Effector memory CD4-positive, alpha-beta T cell (primary cell): ENCODE measurements around the gene C8B.

Source experiments
- DNase-seq, 3 donors: peaks; one replicate each; pipeline ENCODE4 v3.0.0-alpha.2; 2020
- H3K27ac ChIP-seq: 2 replicates; pipeline ENCODE4 v1.7.0; 2013; ENCODE audit warnings: mild to moderate bottlenecking, low read length, moderate library complexity; ENCODE audit not compliant: insufficient read depth, poor library complexity, severe bottlenecking
- H3K27me3 ChIP-seq: replicated peaks from 2 replicates; pipeline ENCODE4 v1.7.0; 2013; ENCODE audit warnings: mild to moderate bottlenecking, low read length; ENCODE audit not compliant: insufficient read depth, control insufficient read depth, poor library complexity, severe bottlenecking
- H3K36me3 ChIP-seq: 2 replicates; pipeline ENCODE4 v1.7.0; 2013; ENCODE audit warnings: mild to moderate bottlenecking, low read length, moderate library complexity; ENCODE audit not compliant: control insufficient read depth, insufficient read depth
- H3K4me1 ChIP-seq: 2 replicates; pipeline ENCODE4 v1.7.0; 2013; ENCODE audit warnings: low read length, mild to moderate bottlenecking; ENCODE audit not compliant: control insufficient read depth, insufficient read depth, poor library complexity, severe bottlenecking
- H3K4me3 ChIP-seq: 2 replicates; pipeline ENCODE4 v1.7.0; 2013; ENCODE audit warnings: low read length, low read depth, mild to moderate bottlenecking; ENCODE audit not compliant: insufficient read depth, poor library complexity, severe bottlenecking
- H3K9me3 ChIP-seq: 2 replicates; pipeline ENCODE4 v1.7.0; 2013; ENCODE audit warnings: mild to moderate bottlenecking, low read length, moderate library complexity; ENCODE audit not compliant: control insufficient read depth

The C8B gene

DNA sequence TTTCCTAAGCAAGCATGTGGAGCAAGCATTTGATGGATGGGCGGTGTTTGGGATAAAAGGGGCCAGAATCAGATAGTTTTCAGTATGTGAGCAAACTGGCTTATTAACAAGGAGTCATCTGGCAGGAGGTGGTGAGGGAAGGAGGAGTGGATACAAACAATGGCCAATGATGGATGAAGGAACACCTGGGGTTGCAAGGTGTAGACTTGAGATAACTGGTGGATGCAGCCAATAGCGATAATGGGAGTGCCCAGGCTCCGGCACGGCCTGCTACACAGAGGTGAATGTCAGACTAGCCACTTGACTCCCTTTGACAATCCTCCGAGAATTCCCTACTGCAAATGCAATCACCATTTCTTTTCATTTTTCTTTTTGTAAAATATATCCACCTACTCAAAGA is 41.7 kb downstream of the C8B start:
- Histone ChIP-seq H3K9me3 (no peaks in the 10 kb centered on the region), H3K27ac (no peak overlapping the region), H3K4me3 (no peak overlapping the region), H3K4me1 (no peaks in the 10 kb centered on the region), H3K27me3 (no peaks in the 10 kb centered on the region), H3K36me3 (no peaks in the 10 kb centered on the region)
- no peak for DNase-seq

DNA sequence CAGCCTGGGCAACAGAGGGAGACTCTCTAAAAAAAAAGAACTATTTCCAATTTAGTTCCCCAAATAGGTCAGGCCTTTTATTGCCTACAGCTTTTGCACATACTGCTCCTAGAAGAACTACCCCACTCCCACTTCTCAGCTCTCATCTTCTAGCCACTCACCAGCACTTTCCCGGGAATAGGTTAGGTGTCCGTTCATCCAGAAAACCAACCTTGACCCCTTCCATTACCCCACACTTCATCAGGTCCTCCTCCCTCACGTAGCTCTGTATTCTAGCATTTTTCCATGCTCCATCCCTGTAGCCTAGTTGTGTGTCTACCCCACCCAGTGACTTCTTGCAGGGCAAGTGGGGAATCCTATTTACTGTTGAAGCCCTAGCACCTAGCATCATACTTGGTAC is 42.6 kb downstream of the C8B start:
- no peak overlapping the region for H3K27ac ChIP-seq
- no peak for DNase-seq
- no peak overlapping the region for H3K4me3 ChIP-seq
- H3K4me1 ChIP-seq = no peaks in the 10 kb centered on the region
- H3K36me3 ChIP-seq = no peaks in the 10 kb centered on the region
- no peaks in the 10 kb centered on the region for H3K27me3 ChIP-seq
- no peaks in the 10 kb centered on the region for H3K9me3 ChIP-seq

DNA sequence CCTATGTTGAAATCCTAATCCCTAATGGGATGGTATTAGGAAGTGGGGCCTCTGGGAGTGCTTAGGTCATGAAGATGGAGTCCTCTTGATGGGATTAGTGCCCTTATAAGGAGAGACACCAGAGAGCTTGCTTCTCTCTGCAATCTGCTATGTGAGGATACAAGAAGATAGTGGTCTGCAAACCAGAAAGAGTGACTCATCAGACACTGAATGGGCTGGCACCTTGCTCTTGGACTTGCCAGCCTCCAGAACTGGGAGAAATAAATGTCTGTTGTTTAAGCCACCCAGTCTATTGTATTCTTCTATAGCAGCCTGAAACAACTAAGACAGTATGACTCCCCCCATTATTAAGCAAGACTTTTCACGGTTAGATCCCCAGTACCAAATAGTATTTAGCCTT is 43.3 kb downstream of the C8B start:
- no peaks in the 10 kb centered on the region for H3K36me3 ChIP-seq
- H3K27me3 ChIP-seq = no peaks in the 10 kb centered on the region
- DNase-seq = no peak
- H3K4me3 ChIP-seq = no peak overlapping the region
- no peak overlapping the region for H3K27ac ChIP-seq
- no peaks in the 10 kb centered on the region for H3K4me1 ChIP-seq
- no peaks in the 10 kb centered on the region for H3K9me3 ChIP-seq

DNA sequence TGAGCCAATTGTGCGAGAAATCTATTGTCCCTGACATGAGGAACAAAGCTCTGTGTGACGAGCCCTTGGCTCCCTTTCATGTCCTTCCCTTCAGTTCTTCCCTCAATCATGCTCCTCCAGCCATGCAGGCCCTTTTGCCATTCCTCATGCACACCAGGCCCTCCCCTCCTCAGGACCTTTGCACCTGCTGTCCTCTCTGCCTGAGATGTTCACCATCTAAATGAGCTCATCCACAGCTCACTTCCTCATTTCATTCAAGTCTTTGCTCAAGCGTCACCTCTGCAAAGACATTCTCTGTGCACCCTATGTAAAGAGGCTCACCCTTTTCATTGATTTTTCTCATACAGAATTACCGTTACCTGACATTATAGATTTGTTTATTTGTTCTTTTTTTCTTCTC is 43.7 kb downstream of the C8B start:
- DNase-seq = no peak
- Histone ChIP-seq H3K4me3 (no peak overlapping the region), H3K4me1 (no peaks in the 10 kb centered on the region), H3K36me3 (no peaks in the 10 kb centered on the region), H3K27ac (no peak overlapping the region), H3K9me3 (no peaks in the 10 kb centered on the region), H3K27me3 (no peaks in the 10 kb centered on the region)

- Histone ChIP-seq H3K4me3 (no peak overlapping the region), H3K9me3 (no peaks in the 10 kb centered on the region), H3K27me3 (no peaks in the 10 kb centered on the region), H3K27ac (no peak overlapping the region), H3K36me3 (no peaks in the 10 kb centered on the region), H3K4me1 (no peaks in the 10 kb centered on the region)
- DNase-seq = no peak
Observed at GRCh38 chr1:56921479-56921878, 44.3 kb downstream of the C8B start.

DNA sequence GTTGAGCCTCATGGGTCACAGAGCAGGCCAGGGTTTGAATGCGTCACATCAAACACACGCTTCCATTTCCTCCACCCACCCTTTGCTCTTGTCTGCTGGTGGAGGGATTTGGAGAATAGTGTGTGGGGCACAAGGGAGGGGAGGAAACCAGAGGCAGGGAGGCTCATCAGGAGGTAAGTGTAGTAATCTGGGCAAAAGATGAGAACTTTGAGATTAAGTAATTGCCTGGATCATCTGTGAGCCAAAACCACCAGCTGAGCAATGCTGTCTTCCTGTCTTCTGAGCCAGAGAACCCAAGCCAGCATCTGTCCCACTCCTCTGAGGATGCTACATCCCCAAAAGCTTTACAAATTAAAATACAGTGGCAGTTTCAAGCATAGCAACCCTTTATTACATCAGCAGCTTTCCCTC is 45.2 kb downstream of the C8B start:
- no peaks in the 10 kb centered on the region for H3K36me3 ChIP-seq
- H3K27ac ChIP-seq = no peak overlapping the region
- no peak overlapping the region for H3K4me3 ChIP-seq
- no peak for DNase-seq
- H3K27me3 ChIP-seq = no peaks in the 10 kb centered on the region
- H3K4me1 ChIP-seq = no peaks in the 10 kb centered on the region
- no peaks in the 10 kb centered on the region for H3K9me3 ChIP-seq

- no peak for DNase-seq
- no peaks in the 10 kb centered on the region for H3K27me3 ChIP-seq
Observed at GRCh38 chr1:56917356-56917755, 48.5 kb downstream of the C8B start.

GRCh38 chr1:56916630-56917029 is 49.2 kb downstream of the C8B start:
- H3K27ac ChIP-seq = no peak overlapping the region
- H3K36me3 ChIP-seq = no peaks in the 10 kb centered on the region
- no peaks in the 10 kb centered on the region for H3K9me3 ChIP-seq
- no peak for DNase-seq
- no peak overlapping the region for H3K4me3 ChIP-seq
- no peaks in the 10 kb centered on the region for H3K4me1 ChIP-seq
- no peaks in the 10 kb centered on the region for H3K27me3 ChIP-seq

More at GRCh38 chr1:56917356-56917755, 48.5 kb downstream of the C8B start:
- H3K36me3 ChIP-seq = no peaks in the 10 kb centered on the region
- H3K9me3 ChIP-seq = no peaks in the 10 kb centered on the region
- no peaks in the 10 kb centered on the region for H3K4me1 ChIP-seq
- no peak overlapping the region for H3K4me3 ChIP-seq
- no peak overlapping the region for H3K27ac ChIP-seq

DNA sequence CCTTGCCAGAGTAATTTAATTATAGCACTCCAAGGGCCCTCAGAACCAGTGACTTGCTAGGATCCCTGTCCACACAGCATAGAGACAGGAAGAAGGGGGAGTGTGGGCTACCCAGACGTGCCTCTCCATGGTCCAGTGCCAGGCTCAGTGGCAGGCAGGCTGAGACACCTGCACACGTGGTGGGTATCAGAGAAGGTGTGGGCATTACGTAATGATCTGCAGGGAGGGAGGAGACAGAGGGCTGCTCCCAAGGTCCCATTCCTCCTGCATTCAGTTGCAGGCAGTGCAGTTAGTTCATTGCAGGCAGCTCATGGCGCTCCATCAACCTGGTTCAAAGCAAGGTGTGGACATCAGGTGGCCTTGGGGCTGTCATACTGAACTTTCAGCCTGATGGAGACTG is 49.9 kb downstream of the C8B start:
- no peak overlapping the region for H3K4me3 ChIP-seq
- H3K27me3 ChIP-seq = no peaks in the 10 kb centered on the region
- H3K36me3 ChIP-seq = no peaks in the 10 kb centered on the region
- no peak for DNase-seq
- no peaks in the 10 kb centered on the region for H3K4me1 ChIP-seq
- no peaks in the 10 kb centered on the region for H3K9me3 ChIP-seq
- H3K27ac ChIP-seq = no peak overlapping the region

DNA sequence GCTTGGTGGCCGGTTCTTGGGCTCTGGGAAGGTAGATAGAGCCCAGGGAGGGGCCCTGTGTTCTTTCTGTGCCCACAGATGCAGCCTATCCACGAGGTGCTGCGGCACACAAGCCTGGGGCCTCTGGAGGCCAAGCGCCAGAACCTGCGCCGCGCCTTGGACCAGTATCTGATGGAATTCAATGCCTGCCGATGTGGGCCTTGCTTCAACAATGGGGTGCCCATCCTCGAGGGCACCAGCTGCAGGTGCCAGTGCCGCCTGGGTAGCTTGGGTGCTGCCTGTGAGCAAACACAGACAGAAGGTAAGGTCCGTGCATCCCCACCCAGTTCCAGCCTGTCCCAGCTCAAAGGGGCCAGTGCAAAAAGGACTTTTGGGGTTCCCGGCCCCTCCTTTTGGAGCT is 53.5 kb downstream of the C8B start:
- no peaks in the 10 kb centered on the region for H3K9me3 ChIP-seq
- H3K36me3 ChIP-seq = no peaks in the 10 kb centered on the region
- no peak overlapping the region for H3K4me3 ChIP-seq
- DNase-seq = no peak
- no peaks in the 10 kb centered on the region for H3K4me1 ChIP-seq
- H3K27ac ChIP-seq = no peak overlapping the region
- H3K27me3 ChIP-seq = no peaks in the 10 kb centered on the region
